ENCODE measurements around the gene MOGAT2. TPM values are rescaled to one million over a fixed set of nuclear protein-coding genes. Genes with fewer than 3 reads are reported as not detected.
A peak's percentile ranks its signal among the peaks of the same experiment; 100 is the strongest.

The MOGAT2 gene
- total and polyA plus RNA-seq, 5 experiments from 2014 or later = not detected

DNA sequence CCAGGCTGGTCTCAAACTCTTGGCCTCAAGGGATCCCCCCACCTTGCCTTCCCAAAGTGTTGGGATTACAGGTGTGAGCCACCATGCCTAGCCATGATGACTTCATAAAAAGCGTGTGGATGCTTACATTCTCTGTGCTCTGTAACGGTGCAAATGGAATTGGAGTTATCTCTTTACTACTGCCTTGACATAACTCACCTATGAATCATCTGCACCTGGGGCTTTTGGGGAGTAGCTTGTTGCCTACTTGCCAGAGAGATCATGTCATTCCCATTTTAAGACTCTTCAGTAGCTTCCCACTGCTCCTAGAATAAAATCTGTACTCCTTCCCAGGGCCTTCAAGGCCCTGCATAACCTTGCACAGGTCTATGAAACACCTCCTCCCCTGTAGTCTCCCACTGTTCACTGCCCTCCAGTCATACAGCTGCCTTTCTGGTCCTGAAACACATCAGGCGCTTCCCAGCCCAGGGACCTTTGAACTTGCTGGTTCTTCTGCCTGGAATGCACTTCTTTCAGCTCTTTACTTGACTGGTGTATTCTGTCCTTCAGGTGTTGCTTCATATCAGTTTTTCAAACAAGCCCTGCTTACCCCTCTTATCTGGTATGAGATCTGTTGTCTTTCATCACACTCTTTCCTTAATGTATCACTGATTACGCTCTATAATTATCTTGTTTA is 19.6 kb upstream of the MOGAT2 start:
- ATAC-seq = no peak
- H3K27ac Mint-ChIP-seq = no peak overlapping the region
- peaks cover 0 to 2% (median 0%) of the 10 kb centered on the region in 3 donors for H3K36me3 Mint-ChIP-seq
- no peak for DNase-seq
- POLR2A ChIA-PET = no interaction called here
- H3K27me3 Mint-ChIP-seq = peaks cover 34 to 78% (median 42%) of the 10 kb centered on the region in 5 donors
- H3K4me3 Mint-ChIP-seq = no peak overlapping the region
- peaks cover 0 to 3% (median 0%) of the 10 kb centered on the region in 4 donors for H3K4me1 Mint-ChIP-seq
- H3K9me3 Mint-ChIP-seq = peaks cover 0 to 4% (median 0%) of the 10 kb centered on the region in 9 donors

DNA sequence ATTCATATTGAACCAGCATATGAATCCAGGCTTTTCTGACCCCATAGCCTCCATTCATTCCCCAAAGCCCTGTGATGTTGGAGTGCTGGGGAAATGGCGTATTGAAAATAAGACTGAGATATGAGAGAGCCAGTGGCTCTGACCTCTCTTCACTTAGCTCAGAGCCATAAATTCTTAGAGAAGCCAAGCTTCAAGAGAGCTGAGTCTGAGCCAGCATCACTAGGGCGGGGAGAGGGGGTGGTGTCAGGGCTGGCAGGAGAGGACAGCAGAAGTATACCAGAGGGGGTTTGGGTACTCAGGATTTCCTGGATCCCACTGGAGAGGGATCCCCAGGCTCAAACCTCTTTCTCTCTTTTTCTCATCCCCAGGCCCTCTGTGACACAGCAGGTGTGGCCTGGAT is 16.7 kb upstream of the MOGAT2 start:
- Mint-ChIP-seq H3K27me3 (peaks cover 32 to 64% (median 33%) of the 10 kb centered on the region in 5 donors), H3K27ac (no peak overlapping the region), H3K9me3 (peaks cover 0 to 2% (median 0%) of the 10 kb centered on the region in 9 donors), H3K4me1 (peaks cover 3 to 7% (median 6%) of the 10 kb centered on the region in 4 donors), H3K36me3 (peaks cover 0 to 2% (median 0%) of the 10 kb centered on the region in 3 donors), H3K4me3 (no peak overlapping the region)
- ATAC-seq (no peak), DNase-seq (no peak)
- POLR2A ChIA-PET = no interaction called here

DNA sequence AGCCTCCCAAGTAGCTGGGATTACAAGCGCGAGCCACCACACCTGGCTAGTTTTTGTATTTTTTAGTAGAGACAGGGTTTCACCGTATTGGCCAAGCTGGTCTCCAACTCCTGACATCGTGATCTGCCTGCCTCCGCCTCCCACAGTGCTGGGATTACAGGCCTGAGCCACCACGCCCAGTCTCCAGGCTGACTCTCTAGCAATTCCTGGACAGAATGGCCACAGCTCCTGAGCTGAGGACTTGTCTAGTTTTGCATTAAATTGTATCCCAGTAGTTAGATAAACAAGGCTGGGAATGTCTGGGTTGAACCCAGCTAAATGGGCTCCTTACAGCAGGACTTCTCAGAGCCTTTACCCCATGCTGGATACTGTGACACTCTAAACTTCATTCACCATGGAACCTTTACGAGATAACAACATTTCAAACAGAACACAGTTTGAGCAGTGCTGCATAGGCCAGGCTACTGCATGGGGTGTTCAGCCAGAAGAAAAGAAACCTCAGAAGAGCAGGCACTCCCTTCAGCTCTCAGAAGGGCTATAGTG is 13.9 kb upstream of the MOGAT2 start:
- Mint-ChIP-seq H3K27me3 (peaks cover 11 to 36% (median 15%) of the 10 kb centered on the region in 5 donors), H3K27ac (no peak overlapping the region), H3K4me3 (no peak overlapping the region), H3K36me3 (no peaks in the 10 kb centered on the region), H3K4me1 (peaks cover 7 to 15% (median 9%) of the 10 kb centered on the region in 4 donors), H3K9me3 (peaks cover 0 to 2% (median 0%) of the 10 kb centered on the region in 9 donors)
- POLR2A ChIA-PET = no interaction called here
- no peak for DNase-seq
- ATAC-seq = no peak

DNA sequence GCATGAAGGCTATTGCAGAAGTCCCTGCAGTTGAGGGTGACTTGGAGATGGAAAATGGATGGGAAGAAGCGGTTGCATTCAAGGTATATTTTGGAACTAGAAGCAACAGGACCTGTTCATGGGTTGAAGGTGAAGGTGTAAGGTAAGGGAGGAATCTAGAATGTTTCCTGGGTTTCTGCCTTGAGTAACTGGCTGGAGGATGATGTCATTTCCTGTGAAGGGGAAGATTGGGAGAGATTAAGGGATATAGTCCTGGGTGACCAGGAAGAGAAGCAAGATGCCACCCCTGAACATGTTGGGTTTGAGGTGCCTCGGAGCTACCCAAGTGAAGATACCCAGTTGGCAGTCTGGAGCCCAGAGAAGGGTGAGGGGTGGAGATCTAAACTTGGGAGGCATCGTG is 12.1 kb upstream of the MOGAT2 start:
- Mint-ChIP-seq H3K27ac (peak overlapping the region in 2 of 10 donors; percentile 7 to 69), H3K4me3 (peak overlapping the region in 1 of 10 donors; percentile 36), H3K4me1 (peaks cover 7 to 15% (median 9%) of the 10 kb centered on the region in 4 donors), H3K27me3 (peaks cover 2 to 20% (median 8%) of the 10 kb centered on the region in 5 donors), H3K36me3 (no peaks in the 10 kb centered on the region), H3K9me3 (peaks cover 0 to 2% (median 0%) of the 10 kb centered on the region in 9 donors)
- no peak for ATAC-seq
- DNase-seq = no peak
- POLR2A ChIA-PET = no interaction called here

DNA sequence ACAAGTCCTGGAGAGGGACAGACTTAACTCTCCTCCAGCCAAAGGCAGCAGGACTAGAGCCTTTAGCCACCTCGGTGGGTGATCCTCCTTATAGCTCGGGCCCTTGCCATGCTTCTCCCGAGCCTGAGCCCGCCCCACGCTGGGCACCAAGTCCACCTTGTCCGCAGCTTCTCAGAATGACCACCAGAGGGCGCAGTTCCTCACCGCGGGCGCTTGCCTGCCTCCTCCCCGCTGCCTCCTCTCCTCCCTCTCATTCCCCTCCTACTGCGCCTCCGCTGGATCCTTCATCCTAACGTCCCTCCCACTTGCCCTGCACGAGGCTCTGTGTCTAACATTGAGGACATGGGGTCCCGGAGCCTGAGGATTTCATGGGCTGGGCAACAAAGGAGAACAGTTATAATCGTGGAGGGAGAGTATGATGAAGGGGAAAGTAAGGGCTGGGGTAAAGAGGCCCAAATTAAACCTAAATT is 11.3 kb upstream of the MOGAT2 start:
- peaks cover 7 to 15% (median 9%) of the 10 kb centered on the region in 4 donors for H3K4me1 Mint-ChIP-seq
- H3K27ac Mint-ChIP-seq = peak overlapping the region in 1 of 10 donors; percentile 69
- H3K4me3 Mint-ChIP-seq = peak overlapping the region in 4 of 10 donors; percentile 29 to 59 (median 44)
- peak; percentile 32 to 70 (median 60) for DNase-seq
- no peaks in the 10 kb centered on the region for H3K36me3 Mint-ChIP-seq
- POLR2A ChIA-PET = interaction anchor here (0.6 kb wide), 1 partner anchor 37 kb away, joined by 4 read pairs; no protein-coding TSS in a partner anchor
- ATAC-seq = peak; percentile 87 to 98
- peaks cover 2 to 20% (median 8%) of the 10 kb centered on the region in 5 donors for H3K27me3 Mint-ChIP-seq
- peaks cover 0 to 2% (median 0%) of the 10 kb centered on the region in 9 donors for H3K9me3 Mint-ChIP-seq

DNA sequence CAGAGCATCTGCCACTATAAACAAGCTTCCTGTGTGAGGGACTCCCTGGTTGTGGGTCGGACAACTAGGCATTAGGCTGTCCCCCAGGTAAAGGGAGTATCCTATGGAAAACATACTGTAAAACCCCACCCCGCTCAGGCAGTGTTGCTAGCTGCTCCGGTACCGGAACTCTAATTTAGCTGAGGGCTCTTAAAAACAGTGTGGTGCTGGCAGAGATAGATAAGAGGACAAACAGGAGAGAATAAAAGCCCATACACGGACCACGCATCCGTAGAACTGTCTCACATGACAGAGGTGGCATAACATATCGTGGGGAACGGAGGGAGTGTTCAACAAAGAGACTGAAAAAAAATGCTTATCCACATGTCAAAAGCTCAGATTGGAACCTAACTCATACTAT is 3.4 kb upstream of the MOGAT2 start:
- Mint-ChIP-seq H3K9me3 (no peaks in the 10 kb centered on the region), H3K27ac (no peak overlapping the region), H3K4me3 (no peak overlapping the region), H3K27me3 (peaks cover 0 to 8% (median 2%) of the 10 kb centered on the region in 5 donors), H3K4me1 (no peaks in the 10 kb centered on the region), H3K36me3 (no peaks in the 10 kb centered on the region)
- ATAC-seq (no peak), DNase-seq (no peak)
- POLR2A ChIA-PET = no interaction called here

DNA sequence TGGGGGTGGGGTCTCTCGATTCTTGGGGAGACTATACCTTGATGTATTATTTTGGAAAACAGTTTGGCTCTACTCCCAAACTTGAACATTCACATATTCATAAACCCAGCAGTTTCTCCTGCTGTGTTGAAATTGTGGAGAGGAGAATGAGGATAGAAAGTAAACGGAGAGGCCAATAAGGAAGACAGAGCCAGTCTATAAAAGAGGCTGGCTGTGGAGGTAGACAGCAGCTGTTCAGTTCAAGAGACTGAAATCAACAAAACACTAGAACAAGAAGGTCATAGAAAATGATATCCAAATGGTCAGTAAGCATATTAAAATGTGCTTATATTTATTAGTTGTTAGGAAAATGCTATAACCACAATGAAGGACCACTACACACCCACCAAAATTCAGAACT is 1.9 kb upstream of the MOGAT2 start:
- Mint-ChIP-seq H3K9me3 (no peaks in the 10 kb centered on the region), H3K4me3 (no peak overlapping the region), H3K4me1 (no peaks in the 10 kb centered on the region), H3K27me3 (peaks cover 0 to 5% (median 2%) of the 10 kb centered on the region in 5 donors), H3K36me3 (no peaks in the 10 kb centered on the region), H3K27ac (no peak overlapping the region)
- ATAC-seq = no peak
- POLR2A ChIA-PET = no interaction called here
- DNase-seq = no peak

DNA sequence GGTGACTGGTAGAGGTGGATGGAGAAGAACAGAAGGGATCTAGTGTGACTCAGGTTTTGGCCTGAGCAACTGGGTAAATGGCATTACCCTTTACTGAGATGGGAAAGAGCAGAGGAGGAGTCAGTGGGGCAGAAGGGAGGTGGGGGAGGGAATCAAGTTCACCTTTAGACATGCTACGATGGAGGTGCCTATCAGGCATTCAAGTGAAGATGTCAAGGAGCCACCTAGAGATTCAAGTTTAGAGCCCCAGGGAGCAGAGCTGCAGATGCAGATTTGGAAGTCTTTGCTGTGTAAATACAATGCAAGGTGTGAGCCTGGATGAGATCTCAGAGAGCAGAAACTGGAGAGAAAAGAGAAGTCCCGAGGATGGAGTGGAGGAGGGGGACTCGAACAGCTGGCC is 979 bp upstream of the MOGAT2 start:
- no peak overlapping the region for H3K27ac Mint-ChIP-seq
- H3K27me3 Mint-ChIP-seq = peaks cover 0 to 5% (median 2%) of the 10 kb centered on the region in 5 donors
- no peak overlapping the region for H3K4me3 Mint-ChIP-seq
- H3K36me3 Mint-ChIP-seq = no peaks in the 10 kb centered on the region
- H3K9me3 Mint-ChIP-seq = no peaks in the 10 kb centered on the region
- no peaks in the 10 kb centered on the region for H3K4me1 Mint-ChIP-seq
- DNase-seq (no peak), ATAC-seq (no peak)
- POLR2A ChIA-PET = no interaction called here

DNA sequence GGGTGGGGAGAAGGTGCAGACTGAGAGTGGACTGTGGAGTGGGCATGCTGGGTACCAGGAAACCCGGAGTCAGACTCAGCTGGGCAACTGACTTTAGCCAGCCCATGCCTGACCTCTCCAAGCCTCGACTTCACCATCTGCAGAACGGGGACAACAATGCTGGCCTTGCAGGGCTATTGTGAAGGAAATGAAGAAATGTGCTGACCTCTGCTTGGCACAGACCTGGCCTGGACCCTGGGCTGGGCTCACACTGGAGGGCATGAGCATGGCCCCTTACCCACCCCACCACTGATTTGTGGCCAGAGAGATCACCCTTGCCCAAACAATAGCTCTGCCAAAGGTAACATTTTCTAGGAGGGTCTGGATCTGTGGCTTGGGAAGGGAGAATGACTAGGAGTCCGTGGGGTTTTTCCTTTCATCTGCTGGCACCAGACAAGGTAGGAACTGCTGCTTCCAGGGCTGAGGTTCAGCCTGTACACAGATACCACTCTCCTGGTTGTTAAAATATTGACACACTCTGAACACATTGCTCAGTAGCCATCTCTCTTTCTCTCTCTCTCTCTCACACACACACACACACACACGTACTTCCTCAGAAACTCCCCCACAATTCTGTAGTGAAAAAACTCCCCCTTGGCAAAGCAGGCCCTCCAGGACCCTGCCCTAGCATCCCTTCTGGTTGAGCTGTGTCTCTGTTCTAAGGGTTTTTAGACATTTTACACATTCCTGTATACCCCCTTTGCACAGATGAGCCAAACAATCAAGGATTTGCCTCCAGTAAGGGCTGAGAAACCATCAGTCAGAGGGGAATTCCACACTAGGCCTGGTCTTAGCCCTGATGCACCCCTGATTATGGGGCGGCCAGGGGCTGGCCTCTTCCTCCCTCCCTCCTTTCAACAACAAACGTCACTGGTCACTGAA is 1.0 kb downstream of the MOGAT2 start:
- peaks cover 0 to 5% (median 0%) of the 10 kb centered on the region in 5 donors for H3K27me3 Mint-ChIP-seq
- no peaks in the 10 kb centered on the region for H3K9me3 Mint-ChIP-seq
- H3K4me1 Mint-ChIP-seq = no peaks in the 10 kb centered on the region
- no peaks in the 10 kb centered on the region for H3K36me3 Mint-ChIP-seq
- no peak overlapping the region for H3K4me3 Mint-ChIP-seq
- POLR2A ChIA-PET = no interaction called here
- H3K27ac Mint-ChIP-seq = peak overlapping the region in 1 of 10 donors; percentile 14
- DNase-seq (no peak), ATAC-seq (no peak)

DNA sequence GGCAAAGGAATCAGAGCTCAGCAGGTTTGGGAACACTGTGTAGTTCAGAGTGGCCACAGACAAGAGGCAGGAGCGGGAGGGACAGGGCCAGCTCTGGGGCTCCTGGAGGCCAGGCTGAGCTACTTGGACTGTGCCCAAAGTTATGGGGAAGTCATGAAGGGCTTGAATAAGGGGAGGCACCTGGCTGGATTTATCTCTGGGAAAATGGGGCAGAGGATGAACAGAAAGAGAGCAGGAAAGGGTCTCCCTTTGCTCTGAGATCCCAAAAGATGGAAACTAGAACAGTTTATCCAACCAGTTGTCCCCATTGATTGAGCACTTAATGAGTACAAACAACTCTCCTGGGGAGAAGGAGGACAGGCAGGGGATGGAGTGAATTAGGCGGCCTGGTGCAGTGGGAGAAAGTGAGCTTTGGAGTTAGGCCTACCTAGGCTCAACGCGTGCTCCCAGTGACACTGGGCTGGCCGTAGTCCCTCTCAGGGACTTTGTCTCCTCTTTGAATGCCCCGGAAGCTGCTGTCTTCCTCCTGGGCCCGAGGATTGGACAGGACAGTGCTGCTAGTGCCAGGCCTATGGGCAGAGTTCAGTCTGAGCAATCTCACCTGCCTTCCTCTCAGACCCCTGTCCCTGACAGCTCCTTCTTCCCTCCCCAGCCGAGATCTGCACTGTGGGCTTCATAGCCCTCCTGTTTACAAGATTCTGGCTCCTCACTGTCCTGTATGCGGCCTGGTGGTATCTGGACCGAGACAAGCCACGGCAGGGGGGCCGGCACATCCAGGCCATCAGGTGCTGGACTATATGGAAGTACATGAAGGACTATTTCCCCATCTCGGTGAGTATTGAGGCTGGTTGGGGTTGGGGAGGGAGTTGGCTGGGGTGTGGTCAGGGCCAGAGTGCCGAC is 2.0 kb downstream of the MOGAT2 start:
- H3K27me3 Mint-ChIP-seq = peaks cover 0 to 2% (median 0%) of the 10 kb centered on the region in 5 donors
- no peak overlapping the region for H3K4me3 Mint-ChIP-seq
- H3K27ac Mint-ChIP-seq = peak overlapping the region in 1 of 10 donors; percentile 14
- DNase-seq (no peak), ATAC-seq (no peak)
- POLR2A ChIA-PET = no interaction called here
- no peaks in the 10 kb centered on the region for H3K4me1 Mint-ChIP-seq
- H3K9me3 Mint-ChIP-seq = no peaks in the 10 kb centered on the region
- no peaks in the 10 kb centered on the region for H3K36me3 Mint-ChIP-seq

DNA sequence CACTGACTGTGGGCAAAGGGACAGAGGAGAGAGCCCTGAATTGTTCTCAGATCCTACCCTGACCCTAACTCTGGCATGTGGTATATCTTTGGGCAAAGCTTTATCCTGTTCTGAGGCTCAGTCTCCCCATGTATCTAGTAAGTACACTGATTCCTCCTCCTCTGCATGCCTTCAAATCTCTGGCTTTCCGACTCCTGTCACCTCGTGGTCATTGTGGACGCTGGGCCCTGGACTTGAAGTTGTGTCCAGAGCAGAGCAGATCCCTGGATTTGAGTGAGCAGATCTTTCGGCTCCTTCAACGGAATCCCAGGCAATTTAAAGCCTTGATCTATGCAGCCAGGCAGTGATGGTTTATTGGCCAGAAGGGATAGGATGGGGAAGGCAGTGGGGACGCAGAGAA is 3.0 kb downstream of the MOGAT2 start:
- Mint-ChIP-seq H3K36me3 (no peaks in the 10 kb centered on the region), H3K27me3 (peaks cover 0 to 2% (median 0%) of the 10 kb centered on the region in 5 donors), H3K9me3 (no peaks in the 10 kb centered on the region), H3K4me1 (no peaks in the 10 kb centered on the region), H3K27ac (no peak overlapping the region), H3K4me3 (no peak overlapping the region)
- ATAC-seq (no peak), DNase-seq (no peak)
- POLR2A ChIA-PET = no interaction called here

Measured in naive thymus-derived CD8-positive, alpha-beta T cell (primary cell).